GM19455 (cell line): ENCODE data around the gene TNNI2.
"Not testable (repeated sequence)": the region's sequence is repeated elsewhere in the genome, so short reads cannot be mapped to it uniquely, and the experiment has no call there.

ENCODE experiments used
- ATAC-seq: cut with Tn5 transposase; IDR thresholded peaks from one replicate; pipeline ENCODE4 v1.9.1; 2021; ENCODE audit not compliant: unreplicated experiment

Gene TNNI2

DNA sequence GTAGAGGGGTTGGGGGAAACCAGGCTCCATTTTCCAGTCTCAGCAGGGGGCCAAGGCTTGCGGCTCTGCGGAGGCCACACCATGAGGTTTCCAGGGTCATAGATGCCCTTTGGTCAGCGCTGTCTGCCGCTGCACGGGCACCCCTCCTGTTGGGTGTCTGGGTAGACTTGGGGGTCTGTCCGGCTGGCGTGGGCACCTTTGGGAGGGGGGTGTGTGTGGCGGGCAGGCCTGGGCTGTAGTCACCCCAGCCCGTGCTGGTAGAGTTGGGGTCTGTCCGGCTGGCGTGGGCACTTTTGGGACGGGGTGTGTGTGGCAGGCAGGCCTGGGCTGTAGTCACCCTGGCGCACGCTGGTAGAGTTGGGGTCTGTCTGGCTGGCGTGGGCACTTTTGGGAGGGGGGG lies 32.8 kb downstream of the TNNI2 start:
- no peak for ATAC-seq

GRCh38 chr11:1872267-1872985 lies 33.6 kb downstream of the TNNI2 start:
- no peak for ATAC-seq

- ATAC-seq = no peak
These were observed 34.4 kb downstream of the TNNI2 start for GRCh38 chr11:1873048-1873812.

DNA sequence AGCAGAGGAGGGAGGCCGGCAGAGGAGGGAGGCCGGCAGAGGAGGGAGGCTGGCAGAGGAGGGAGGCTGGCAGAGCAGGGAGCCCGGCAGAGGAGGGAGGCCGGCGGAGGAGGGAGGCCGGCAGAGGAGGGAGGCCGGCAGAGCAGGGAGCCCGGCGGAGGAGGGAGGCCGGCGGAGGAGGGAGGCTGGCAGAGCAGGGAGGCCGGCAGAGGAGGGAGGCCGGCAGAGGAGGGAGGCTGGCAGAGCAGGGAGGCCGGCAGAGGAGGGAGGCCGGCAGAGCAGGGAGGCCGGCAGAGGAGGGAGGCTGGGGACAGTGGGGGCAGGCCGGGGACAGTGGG lies 35.0 kb downstream of the TNNI2 start:
- not testable (repeated sequence) for ATAC-seq

GRCh38 chr11:1874441-1875092 lies 35.8 kb downstream of the TNNI2 start:
- ATAC-seq = not testable (repeated sequence)

- ATAC-seq = no peak
These were observed 36.5 kb downstream of the TNNI2 start for GRCh38 chr11:1875093-1875850.

- not testable (repeated sequence) for ATAC-seq
These were observed 37.1 kb downstream of the TNNI2 start for GRCh38 chr11:1875851-1876301.

GRCh38 chr11:1876361-1877063 lies 37.7 kb downstream of the TNNI2 start:
- no peak for ATAC-seq

DNA sequence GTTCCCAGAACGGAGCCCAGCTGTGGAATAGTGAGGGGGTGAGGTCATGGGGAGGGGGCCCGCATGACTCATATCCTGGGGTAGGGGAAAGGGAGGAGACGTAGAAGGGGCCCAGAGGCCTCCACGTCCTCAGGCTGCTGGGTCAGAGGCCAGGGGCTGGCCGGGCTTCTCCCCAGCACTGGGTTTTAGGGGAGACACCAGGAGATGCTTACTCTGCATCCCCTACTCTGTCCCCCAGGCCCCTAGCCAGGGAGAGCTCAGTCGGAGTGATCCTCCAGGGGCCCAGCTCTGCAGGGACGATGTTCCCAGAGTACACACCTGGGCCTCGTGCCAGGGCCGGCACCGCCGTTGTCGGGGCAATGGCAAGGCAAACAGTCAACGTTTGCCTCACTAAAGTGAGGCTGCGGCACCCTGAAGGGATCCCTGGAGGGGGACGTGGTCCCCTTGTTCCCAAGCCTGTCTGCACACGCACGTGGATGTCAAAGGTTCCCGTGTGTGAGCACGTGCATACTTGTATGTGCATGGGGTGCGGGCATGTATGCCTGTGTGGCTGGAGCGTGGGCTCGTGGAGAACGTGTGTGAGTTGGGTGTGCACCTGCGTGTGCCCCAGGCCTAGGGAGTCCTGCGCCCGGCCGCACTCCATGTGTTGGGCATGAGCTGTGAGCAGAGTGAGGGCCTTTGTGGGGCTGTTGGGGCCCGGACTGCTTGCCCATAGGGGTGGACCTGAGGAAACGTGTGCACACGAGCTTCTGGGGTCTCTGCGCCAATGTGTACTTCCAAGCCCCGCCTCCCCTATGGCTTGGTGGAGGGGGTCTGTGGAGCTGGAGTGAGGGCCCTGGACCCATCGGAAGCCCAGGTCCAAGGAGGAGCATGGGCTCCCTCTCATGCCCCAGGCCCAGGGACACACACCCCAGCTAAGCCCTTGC lies 38.7 kb downstream of the TNNI2 start:
- ATAC-seq = no peak

DNA sequence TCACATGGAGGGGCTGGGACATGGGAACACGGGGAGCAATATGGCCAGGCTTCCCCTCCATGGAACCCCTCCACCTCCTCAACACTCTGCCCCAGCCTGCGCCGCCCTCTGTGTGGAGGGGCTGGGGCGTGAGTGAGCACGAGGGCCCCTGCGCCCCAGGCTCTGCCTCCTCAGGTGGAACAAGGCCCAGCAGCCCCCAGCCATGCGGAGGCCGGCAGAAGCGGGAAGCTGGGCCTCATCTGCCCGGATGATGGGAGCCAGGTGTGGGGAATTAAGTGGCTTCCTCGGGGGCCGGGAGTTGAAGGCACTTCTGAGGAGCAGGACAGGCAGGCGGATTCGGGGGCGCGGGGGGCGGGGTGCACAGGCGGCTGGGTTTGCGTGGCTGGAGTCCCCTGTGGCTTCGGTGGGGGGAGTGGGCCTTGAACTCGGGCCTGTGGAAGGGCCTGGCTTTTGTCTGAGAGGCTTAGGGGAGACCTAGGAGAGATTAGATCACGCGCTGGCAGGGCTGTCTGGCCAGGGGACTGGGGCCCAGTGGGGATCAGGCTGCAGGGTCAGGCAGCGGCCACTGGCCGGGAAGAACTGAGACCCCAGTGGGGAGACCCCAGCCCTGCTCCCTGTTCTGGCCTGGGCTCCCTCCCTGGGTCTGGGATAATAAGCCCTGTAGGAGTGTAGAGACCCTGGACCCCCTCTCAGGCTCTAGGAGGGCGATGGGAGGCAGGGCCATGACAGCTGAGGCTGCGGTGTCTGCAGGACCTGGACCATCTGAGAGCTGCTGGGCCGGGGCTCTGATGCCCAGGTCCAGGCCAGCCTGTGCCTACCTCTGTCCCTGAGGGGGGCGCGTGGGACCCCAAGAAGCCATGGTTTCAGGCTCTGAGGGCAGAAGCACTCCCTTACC lies 39.6 kb downstream of the TNNI2 start:
- ATAC-seq = no peak

DNA sequence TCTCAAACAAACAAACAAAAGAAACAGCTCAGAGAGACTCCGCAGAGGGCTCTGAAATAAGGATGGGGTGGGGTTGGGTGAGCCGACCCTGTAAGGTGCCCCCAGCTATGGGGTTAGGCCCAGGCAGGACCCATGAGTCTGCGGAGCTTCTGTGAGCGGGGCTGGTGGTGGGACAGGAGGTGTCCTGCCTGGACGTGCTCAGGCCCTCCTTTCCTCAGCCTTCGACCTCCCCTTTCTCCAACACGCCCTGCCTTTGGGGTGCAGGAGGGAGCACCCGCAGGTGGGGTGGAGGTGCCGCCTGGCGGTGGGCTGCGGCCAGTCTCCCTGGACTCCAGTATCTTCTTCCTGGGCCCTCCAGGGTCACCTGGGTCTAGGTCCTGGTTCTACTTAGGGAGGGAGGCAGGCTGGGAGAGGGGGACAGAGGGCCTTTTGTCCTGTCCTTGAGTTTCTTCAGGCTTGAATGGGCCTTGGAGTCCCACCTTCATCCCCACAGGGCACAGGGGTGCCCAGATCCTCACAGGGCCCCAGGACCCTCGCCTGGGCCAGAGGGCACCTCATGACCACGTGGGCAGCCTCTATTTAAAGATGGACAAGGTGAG lies 40.7 kb downstream of the TNNI2 start:
- ATAC-seq = no peak

- no peak for ATAC-seq
These were observed 41.4 kb downstream of the TNNI2 start for GRCh38 chr11:1879941-1880720.

DNA sequence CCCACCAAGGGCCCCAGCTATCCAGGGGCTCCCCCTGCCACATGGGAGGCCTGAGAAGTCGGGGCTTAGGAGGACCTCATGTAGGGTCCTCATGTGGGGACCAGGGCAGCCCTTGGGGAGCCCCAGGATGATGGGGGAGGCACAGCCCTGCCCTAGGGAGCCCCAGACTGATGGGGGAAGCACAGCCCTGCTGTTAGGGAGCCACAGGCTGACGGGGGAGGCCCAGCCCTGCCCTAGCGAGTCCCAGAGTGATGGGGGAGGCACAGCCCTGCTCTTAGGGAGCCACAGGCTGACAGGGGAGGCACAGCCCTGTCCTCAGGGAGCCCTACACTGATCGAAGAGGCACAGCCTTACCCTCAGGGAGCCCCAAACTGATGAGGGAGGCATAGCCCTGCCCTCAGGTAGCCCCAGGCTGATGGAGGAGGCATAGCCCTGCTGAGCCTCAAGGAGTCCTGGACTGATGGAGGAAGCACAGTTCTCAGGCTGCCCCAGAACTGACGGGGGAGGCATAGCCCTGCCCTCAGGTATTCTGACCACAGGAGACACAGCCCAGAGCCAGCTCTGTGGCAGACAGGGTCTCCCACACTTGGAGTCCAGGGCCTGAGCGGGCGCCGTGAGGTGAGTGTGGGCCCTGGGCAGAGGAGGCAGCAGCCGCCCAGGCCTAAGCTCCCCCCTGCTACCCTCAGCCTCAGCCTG lies 42.1 kb downstream of the TNNI2 start:
- no peak for ATAC-seq

DNA sequence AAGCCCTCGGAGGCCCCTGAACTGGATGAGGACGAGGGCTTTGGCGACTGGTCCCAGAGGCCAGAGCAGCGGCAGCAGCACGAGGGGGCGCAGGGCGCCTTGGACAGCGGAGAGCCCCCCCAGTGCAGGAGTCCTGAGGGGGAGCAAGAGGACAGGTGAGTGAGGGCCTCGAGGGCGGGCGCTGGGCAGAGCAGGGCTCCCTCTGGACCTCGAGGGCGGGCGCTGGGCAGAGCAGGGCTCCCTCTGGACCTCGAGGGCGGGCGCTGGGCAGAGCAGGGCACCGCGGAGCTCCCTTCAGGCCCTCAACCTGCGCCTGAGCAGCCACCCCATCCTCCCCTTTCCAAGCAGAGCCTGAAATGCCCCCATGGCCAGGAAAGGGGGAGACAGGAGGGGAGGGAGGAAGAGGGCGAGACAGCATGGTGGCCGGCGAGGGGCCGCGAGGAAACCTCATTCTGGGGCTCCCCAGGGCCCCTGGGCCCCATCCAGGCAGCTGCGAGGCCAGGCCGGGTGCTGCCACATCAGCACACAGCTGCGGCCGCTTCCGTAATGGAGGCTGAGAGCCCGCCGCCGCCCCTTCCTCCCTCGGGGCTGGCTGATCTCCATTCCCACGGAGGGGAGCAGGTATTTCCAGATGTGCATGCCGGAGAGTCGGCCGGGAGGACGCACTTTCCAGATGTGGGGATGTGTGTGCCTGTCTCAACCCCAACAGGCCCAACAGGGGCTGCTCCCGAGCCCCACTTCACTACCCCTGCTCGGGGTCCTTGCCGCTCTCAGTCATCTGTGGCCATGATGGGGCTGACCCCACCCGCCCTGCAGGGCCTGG lies 42.9 kb downstream of the TNNI2 start:
- ATAC-seq = no peak

GRCh38 chr11:1882265-1883238 lies 43.8 kb downstream of the TNNI2 start:
- ATAC-seq = no peak
